Forelimb muscle (tissue), 1 donor: Measurements from ENCODE around the gene THRA. TPM values are rescaled to one million over a fixed set of nuclear protein-coding genes. Genes with fewer than 3 reads are reported as not detected.

Experiments
- DNase-seq: peaks from one replicate; pipeline ENCODE4 v3.0.0-alpha.2; 2013; ENCODE audit warnings: low read depth
- polyA plus RNA-seq: library from polyadenylated mRNA; unstranded; fragments of 120-200 nt; gene quantifications from one replicate; pipeline ENCODE4 v1.2.1, GENCODE V29; 2013; ENCODE audit not compliant: insufficient read length

The THRA gene
- polyA plus RNA-seq, 1 donor: 72.2 TPM

DNA sequence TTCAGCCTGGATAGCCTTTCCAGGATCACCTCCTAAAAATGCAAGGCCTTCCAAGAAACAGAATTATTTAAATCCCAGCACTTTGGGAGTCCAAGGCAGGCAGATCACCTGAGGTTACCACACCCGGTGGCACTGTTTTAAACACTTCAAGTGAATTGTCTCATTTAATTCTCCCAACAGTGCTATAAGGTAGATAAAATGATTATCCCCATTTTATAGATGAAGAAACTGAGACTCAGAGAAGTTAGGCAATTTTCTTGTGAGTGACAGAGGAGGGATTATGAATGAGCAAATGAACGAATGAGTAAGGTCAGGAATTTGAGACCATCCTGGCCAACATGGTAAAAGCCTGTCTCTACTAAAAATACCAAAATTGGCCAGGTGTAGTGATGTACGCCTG, 16.8 kb downstream of the THRA start:
- no peak for DNase-seq

DNA sequence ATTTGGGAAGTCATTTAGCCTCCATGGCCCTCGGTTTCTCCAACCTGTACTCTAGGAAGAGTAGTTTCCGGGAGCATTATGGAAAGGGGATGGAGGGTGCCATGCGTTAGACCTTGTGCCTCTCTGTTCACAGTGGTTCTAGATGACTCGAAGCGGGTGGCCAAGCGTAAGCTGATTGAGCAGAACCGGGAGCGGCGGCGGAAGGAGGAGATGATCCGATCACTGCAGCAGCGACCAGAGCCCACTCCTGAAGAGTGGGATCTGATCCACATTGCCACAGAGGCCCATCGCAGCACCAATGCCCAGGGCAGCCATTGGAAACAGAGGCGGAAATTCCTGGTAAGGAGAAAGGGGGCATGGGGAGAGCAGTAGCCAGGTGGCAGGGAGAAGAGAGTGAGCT, 21.7 kb downstream of the THRA start:
- no peak for DNase-seq

DNA sequence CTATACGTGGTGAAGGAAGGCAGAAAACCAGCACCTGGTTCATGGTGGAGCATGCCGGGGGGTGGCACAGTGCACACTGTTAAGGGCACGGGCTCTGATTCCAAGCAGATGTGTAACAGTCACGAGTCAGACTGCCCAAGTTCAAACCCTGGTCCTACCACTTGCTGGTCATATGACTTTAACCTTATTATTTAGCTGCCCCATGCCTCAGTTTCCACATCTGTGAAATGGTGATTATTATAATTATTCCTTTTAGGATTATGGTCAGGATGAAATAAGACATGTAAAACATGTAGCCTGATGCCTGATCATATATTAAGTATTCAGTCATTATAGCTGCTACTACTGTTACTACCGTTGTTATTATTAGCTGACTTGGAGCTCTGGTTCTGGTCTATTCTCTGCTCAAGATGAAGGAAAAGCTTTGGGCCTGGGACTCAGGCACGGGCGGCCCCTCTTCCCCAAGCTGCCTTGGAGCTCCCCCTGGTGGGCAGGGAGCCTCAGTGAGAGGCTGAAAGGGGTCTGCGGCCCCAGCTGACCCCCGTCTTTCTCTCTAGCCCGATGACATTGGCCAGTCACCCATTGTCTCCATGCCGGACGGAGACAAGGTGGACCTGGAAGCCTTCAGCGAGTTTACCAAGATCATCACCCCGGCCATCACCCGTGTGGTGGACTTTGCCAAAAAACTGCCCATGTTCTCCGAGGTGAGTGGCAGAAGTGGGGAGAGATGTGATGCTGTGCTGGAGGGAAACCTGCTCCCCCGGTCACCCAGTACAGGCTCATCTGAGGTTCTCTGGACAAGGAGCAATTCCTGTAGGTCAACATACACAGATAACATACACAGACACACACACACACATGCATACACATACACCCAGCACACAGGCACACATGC, 23.6 kb downstream of the THRA start:
- no peak for DNase-seq

DNA sequence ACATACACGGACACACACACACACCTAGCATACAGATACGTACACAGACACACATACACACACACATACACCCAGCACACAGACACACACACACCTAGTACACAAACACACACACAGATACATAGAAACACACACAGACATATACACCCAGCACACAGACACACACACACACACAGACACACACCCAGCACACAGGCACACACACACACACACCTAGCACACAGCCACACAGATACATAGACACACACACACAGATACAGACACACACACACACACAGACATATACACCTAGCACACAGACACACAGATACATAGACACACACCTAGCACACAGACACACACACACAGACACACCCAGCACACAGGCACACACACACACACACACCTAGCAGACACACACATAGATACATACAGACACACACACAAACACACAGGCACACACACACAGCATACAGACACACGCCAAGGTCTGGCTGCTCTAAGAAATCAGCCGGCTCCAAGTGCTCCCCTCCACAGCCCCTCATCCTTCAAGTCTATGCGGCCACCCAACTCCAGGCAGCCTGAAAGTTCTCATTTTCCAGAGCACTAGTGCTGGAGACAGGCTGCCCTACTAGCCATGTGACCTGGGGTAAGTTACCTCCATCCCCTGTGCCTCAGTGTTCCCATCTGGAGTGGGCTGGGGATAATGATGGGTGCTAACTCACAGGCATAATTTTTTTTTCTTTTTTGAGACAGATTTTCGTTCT, 24.5 kb downstream of the THRA start:
- no peak for DNase-seq

DNA sequence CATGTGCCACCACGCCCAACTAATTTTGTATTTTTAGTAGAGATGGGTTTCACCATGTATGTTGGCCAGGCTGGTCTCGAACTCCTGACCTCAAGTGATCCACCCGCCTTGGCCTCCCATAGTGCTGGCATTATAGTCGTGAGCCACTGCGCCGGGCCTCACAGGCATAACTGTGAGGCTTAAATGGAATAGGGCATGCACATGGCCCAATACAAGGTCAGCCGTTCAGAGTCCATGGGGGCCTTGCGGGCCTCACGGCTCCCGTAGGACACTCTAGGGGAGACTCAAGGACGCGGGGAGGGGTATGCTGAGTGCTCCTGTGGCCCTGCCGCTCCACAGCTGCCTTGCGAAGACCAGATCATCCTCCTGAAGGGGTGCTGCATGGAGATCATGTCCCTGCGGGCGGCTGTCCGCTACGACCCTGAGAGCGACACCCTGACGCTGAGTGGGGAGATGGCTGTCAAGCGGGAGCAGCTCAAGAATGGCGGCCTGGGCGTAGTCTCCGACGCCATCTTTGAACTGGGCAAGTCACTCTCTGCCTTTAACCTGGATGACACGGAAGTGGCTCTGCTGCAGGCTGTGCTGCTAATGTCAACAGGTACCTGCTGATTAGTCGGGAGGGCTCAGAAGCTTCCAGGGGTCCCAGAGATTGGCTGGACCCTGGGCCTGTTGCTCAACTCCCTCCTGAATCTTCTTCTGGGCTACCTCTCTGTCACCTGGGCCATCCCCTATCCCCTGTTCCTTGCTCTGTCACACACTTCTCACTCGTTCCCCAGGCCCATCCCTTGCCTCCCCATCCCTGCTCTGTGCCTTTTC, 25.3 kb downstream of the THRA start:
- DNase-seq: no peak

DNA sequence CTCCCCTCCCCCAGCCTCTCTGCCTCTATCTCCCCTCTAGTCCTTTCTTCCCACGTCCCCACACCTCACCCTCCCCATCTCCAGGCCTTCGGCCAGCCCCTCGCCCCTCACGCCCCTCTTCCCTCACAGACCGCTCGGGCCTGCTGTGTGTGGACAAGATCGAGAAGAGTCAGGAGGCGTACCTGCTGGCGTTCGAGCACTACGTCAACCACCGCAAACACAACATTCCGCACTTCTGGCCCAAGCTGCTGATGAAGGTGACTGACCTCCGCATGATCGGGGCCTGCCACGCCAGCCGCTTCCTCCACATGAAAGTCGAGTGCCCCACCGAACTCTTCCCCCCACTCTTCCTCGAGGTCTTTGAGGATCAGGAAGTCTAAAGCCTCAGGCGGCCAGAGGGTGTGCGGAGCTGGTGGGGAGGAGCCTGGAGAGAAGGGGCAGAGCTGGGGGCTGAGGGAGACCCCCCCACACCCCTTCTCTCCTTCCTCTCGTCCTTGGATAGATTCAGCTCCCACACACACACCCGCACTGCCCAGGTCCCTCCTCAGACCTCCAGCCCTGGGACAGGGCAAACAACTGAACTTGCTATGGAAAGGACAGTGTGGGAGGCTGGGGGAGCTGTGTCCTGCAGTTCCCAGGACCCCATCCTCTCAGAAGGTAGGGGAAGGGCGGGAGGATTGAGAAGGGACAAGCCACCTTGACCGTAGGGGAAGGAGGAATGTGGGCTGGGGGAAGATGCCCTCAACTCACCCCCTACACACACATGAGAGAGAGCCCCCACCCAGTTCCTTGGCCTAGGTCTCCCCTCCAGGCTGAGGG, 26.5 kb downstream of the THRA start:
- DNase-seq: no peak

DNA sequence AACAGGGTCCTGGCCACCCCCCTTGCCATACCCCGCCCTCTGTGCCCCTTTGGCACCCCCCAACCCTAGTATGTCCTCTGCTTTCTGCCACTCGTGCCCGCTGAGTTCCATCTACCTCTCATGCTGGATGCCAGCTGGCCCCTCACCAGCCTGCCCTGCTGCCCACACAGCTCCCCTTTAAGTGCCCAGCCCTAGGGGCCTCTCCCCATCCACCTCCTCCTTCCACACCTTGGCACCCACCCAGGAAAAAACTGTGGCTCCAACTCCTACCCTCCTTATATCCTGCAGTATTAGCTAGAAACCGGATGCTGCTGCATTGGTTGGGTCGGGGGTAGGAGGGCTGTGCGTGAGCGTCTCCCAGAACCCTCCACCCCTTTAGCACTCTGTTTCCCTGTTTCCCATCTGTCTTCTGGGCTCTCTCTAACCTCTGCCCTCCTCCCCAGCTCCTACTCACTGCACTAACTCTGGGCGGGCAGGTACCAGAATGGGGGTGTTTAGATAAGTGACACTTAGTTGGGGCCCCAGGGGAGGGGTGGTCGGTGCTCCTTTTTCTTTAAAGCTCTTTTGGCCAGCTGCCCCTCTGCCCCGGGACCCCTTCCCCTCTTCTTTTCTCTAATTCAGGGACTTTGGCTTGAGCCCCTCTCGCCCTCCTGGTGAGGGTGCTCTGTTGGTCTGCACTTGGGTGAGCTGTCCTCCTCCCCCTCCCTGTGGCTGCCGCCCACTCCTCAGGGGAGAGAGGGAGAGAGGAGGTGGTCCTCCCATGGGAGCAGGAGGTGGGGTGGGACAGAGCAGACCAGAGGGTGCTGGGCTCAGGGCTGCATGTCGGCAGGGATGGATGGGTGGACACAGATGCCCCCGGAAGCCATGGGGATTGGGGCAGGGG, 27.7 kb downstream of the THRA start:
- DNase-seq: no peak

DNA sequence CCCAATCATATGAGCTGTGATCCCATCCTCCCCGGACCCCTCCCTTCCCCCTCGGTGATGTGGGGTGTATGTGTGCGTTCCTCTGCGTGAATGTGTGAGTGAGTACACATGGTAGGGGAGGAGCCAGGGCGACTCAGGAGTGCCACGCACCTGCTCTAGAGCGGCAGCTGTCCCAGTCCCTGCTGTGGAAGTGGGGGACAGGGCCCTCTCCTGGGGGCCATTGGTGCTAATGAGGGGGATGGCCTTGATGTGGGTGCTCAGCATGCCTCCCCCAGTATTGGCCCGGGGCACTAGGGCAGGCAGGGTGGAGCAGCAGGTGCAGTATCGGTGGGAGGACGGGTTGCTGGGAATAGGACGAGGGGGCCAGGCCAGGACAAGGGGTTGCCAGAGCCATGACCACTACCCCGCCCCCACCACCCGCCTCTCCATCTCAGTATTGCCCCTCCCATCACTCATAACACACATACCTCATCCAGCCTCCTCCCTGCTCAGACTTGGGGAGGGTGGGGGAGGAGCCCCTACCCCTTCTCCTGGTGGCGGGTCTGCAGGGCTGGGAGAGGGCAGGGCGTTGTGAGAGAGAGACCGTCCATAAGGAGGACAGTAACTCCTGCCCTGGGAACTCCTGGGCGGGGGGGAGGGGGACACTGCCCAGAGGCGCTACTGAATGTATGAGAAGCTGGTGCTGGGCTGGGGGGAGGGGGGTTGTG, 29.1 kb downstream of the THRA start:
- no peak for DNase-seq

DNA sequence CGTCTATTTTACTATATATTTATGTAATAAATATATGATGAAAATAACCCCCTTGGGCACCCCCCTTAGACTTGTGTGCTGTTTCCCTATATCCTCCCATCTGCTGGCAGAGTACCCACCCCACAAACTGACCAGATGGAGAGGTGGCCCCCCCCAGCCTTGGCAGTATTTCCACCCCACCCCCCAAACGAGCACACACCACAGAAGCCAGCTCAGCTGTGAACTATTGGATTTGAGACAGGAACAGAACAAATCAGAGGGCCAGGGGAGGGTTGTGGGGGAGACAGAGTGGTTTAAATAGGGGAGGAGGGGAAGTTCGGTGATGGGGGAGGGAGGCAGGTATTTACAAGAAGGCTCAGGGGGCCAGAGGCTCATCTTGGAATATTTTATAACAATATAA, 29.8 kb downstream of the THRA start:
- DNase-seq: no peak

DNA sequence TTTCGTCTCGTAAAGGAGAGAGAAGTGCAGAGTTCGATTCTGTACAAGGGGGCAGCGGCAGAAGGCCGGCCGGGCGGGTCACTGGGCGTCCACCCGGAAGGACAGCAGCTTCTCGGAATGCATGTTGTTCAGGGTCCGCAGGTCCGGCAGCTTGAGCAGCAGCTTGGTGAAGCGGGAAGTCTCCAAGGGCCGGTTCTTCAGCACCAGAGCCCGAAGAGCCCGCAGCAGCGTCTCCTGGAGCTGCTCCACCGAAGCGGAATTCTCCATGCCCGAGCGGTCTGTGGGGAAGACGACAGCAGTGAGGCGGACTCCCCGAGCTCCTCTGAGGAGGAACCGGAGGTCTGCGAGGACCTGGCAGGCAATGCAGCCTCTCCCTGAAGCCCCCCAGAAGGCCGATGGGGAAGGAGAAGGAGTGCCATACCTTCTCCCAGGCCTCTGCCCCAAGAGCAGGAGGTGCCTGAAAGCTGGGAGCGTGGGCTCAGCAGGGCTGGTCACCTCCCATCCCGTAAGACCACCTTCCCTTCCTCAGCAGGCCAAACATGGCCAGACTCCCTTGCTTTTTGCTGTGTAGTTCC, 30.3 kb downstream of the THRA start:
- no peak for DNase-seq

DNA sequence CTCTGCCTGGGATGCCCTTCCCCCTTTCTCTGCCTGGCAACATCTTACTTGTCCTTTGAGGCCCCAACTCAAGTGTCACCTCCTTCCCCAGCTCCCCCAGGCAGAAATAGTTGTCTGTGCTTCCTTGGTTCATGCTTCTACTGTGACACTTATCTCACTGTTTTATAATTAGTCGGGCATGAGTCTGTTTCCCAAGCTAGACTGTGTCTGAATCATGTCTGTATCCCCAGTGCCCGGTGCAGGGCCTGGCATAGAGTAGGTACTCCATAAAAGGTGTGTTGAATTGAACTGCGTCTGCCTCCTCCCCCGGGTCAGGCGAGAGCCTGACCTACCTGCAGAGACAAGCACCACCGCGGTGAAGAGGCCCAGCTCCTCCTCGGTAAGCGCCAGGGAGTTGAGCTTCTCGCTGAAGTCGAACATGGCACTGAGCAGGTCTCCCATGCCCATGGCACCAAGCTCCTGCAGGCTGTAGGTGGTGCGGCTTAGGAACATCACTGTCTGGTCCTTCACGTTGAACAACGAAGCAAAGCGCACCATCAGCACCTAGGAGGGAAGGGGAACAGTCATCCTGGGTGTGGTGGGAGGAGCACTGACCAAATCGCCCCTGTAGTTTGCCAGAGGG, 30.9 kb downstream of the THRA start:
- DNase-seq: no peak

DNA sequence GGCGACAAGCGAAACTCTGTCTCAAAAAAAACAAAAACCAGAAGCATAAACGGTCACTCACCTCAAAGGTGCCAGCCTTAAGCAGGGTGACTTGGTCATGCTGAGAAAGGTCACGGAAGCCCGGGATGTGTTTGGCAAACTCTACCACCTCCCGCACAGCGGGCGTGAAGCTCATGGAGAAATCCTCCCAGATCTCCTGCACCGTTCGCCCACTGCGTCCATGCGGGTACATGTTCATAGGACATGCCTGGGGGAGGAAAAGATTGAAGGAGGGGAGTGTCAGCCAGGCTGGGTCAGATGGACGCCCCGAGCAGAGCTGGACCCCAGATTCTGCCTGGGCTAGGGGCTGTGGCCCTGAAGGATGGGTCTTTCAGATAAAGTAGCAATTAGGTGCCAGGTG, 32.1 kb downstream of the THRA start:
- DNase-seq: no peak

DNA sequence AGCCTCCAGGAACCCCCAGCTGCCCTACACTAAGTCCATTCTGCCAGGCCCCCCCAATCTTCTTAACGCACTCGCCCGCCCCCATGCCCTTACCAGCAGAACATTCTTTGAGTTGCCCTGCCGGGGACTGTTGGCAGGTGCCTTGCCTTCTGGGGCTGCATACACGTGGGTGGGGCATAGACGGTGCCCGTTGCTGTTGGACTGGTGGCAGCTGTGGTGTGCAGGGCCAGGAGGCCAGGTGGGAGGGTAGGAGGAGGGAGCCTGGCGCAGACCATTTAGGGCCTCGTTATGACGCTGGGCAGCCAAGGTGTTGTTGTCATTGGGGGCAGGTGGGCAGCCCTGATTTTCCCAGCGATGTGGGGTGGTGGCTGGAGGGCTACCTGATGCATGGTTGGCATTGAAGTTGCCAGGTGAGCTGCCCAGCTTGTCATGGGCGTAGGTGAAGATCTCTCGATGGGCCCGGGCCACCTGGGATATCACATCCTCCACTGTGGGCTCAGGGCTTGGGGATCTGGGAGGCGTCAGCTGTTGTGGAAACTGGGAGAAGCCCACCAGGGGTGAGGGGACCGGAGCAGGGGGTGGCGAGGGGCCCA, 32.7 kb downstream of the THRA start:
- no peak for DNase-seq

DNA sequence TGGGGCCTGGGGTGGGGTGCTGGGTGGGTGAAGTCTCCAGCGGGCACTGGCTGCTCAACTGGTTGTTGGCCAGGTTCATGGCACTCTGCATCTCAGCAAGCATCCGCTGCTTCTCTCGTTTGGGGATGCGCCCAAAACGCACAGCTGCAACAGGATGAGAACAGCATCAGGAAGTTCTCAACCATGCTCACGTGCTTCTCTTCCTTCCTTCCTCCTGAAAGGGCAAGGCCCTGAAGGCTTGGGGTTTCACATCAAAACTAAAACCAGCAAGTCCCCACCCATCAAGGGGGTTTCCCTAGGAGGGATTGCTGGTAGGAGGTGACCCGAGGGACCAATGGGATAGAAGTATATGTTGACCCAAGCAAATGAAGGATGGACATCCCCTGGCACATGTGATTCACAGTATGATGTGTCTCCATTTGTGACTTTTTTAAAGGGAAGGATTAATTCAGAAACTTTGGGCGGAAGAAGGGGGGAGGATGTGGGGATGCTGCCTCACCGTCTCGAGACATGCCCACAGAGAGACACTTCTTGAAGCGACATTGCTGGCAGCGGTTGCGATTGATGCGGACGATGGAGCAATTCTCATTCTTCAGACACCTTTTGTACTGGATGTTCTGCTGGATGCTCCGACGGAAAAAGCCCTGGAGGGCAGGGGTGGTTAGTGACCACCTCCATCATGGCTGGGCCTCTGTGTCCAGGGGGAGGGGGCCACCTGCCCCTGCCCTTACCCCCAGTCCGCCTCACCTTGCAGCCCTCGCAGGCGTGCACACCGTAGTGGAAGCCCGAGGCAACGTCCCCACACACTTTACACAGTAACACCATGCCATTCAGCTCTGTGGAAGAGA, 33.4 kb downstream of the THRA start:
- no peak for DNase-seq

DNA sequence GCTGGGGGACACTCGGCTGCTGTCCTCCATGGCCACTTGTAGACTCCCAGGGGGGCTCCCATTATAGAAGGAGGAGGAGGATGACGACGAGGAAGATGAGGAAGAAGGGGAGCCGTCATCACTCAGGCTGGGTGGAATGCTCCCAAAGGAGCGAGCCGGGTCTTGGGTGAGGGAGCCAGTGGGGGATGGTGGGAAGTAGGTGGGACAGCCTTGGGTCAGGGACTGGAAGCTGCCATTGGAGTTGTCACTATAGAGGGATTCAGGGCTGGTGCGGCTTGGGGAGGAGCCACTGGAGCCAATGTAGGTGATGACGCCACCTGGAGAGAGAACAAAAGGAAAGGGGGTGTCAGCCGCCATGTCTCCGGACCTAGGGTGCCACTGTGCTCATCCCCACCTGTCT, 34.3 kb downstream of the THRA start:
- no peak for DNase-seq

DNA sequence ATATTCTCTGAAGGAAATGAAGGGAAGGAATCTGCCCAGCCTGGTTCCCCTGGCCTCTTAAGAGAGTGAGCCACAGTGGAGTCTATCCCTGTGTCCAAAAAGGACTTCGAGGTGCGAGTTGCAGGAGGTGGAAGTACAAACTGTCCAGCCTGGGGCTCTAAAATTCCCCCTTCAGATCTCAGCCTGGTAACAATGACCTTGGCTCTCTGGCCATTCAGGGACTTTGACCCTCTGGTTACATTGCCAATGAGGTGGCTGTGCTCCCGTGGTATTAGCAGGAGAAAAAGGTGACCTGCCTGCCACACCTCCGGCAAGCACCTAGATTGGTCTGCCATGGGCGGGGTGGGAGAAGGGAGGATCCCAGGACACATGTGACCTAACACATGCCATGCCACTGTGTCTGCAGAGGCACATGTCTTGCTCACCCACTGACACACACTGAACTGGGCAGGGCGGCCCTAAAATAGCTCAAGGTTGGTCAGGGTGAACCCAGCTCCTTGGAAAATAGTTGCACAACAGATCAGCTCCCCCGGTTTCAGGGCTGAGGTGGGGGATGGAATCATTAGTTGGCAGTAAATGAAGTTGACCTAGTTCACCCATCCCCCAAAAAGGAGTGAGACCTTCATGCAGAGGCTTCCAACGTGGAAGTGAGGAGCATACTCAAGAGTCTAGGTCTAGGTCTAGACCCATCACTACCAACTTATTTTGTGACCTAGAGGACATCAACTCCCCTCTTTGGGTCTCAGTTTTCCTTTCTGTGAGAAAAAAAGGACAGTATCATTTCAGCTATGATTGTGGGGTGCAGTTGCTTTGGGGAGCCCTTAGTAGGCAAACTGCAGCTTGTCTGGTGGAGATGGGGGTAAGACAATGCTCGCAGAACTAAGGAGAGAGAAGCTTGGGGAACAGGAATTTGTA, 35.4 kb downstream of the THRA start:
- no peak for DNase-seq
